OCI-M1 (cell line): Measurements from ENCODE around the gene AARS2.

Source experiments
- DNase-seq: peaks from one replicate; lab custom pipeline; 2025; lab: John Stamatoyannopoulos, UW

The AARS2 gene

GRCh38 chr6:44262467-44263353 lies 50.4 kb downstream of the AARS2 start:
- no peak for DNase-seq

GRCh38 chr6:44261581-44261980 lies 51.6 kb downstream of the AARS2 start:
- no peak for DNase-seq

- no peak for DNase-seq
These were observed 52.5 kb downstream of the AARS2 start for GRCh38 chr6:44260451-44261297.

GRCh38 chr6:44260011-44260410 lies 53.1 kb downstream of the AARS2 start:
- no peak for DNase-seq

GRCh38 chr6:44258921-44259320 lies 54.2 kb downstream of the AARS2 start:
- no peak for DNase-seq

- DNase-seq = no peak
These were observed 54.8 kb downstream of the AARS2 start for GRCh38 chr6:44258325-44258863.

- no peak for DNase-seq
These were observed 55.3 kb downstream of the AARS2 start for GRCh38 chr6:44257753-44258324.

- peak; percentile 92 for DNase-seq
These were observed 56.0 kb downstream of the AARS2 start, which contains the start of gene SLC35B2 for GRCh38 chr6:44257025-44257752. SLC35B2 (minus strand) TSS chr6:44257528; CDS start chr6:44257410, 118 bp downstream.

GRCh38 chr6:44256775-44257024 lies 56.4 kb downstream of the AARS2 start:
- DNase-seq = no peak

- no peak for DNase-seq
These were observed 57.0 kb downstream of the AARS2 start for GRCh38 chr6:44255871-44256774.

- no peak for DNase-seq
These were observed 57.9 kb downstream of the AARS2 start for GRCh38 chr6:44255105-44255808.

GRCh38 chr6:44254191-44255104 lies 58.7 kb downstream of the AARS2 start:
- DNase-seq = no peak

GRCh38 chr6:44253307-44254101 lies 59.6 kb downstream of the AARS2 start:
- DNase-seq = peak; percentile 84

- no peak for DNase-seq
These were observed 61.3 kb downstream of the AARS2 start for GRCh38 chr6:44251576-44252524.

GRCh38 chr6:44250718-44251123 lies 62.4 kb downstream of the AARS2 start:
- DNase-seq = no peak

GRCh38 chr6:44250067-44250717 lies 63.0 kb downstream of the AARS2 start:
- DNase-seq = no peak
